Stimulated activated CD8-positive, alpha-beta memory T cell treated with anti-CD3 and anti-CD28 coated beads, Interleukin-15, amount 100 ng/mL, for 48 hours (primary cell): Measurements from ENCODE around the gene GNL1.
"Not testable (repeated sequence)": the region's sequence is repeated elsewhere in the genome, so short reads cannot be mapped to it uniquely, and the experiment has no call there.

Experiments used
- DNase-seq, 2 donors: peaks; one replicate each; pipeline ENCODE4 v3.0.0-alpha.2; 2020; ENCODE audit warnings: low read depth in 2 of 2

The GNL1 gene

DNA sequence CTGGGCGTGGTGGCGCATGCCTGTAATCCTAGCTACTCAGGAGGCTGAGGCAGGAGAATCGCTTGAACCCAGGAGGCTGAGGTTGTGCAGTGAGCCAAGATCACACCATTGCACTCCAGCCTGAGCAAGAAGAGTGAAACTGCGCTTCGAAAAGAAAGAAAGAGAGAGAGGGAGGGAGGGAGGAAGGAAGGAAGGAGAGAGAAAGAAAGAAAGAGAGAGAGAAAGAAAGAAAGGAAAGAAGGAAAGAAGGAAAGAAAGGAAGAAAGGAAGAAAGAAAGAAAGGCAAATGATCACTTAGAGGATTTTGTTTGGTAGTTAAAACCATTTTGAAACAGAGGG lies 59.1 kb downstream of the GNL1 start:
- DNase-seq = not testable (repeated sequence)

DNA sequence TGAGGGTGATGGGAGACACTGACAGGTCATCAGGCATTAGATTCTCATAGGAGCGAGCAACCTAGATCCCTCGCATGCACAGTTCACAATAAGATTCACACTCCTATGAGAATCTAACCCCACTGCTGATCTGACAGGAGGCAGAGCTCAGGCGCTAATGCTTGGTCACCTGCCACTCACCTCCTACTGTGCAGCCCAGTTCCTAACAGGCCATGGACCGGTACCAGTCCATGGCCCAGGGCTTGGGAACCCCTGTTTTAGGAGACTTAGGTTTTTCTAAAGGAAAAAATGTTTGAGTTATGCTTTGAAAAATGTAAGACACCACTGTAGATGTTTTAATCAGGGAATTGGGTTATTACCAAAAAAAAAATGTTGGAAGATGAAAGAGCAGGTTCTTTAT lies 60.3 kb downstream of the GNL1 start:
- DNase-seq = no peak

DNA sequence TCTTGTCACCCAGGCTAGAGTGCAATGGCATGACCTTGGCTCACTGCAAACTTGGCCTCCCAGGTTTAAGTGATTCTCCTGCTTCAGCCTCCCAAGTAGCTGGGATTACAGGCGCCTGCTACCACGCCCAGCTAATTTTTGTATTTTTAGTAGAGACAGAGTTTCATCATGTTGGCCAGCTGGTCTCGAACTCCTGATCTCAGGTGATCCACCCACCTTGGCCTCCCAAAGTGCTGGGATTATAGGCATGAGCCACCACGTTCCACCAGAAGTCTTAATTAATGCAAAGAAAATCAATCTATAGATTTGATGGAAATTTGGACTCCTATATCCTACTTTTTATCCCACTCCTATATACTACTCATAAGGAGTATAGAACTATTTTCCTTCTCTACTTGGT lies 61.2 kb downstream of the GNL1 start:
- DNase-seq = not testable (repeated sequence)

- no peak for DNase-seq
Measured at GRCh38 chr6:30494291-30494861, 61.9 kb downstream of the GNL1 start.

GRCh38 chr6:30493643-30494250 lies 62.5 kb downstream of the GNL1 start:
- peak in 1 of 2 donors; percentile 31 for DNase-seq

DNA sequence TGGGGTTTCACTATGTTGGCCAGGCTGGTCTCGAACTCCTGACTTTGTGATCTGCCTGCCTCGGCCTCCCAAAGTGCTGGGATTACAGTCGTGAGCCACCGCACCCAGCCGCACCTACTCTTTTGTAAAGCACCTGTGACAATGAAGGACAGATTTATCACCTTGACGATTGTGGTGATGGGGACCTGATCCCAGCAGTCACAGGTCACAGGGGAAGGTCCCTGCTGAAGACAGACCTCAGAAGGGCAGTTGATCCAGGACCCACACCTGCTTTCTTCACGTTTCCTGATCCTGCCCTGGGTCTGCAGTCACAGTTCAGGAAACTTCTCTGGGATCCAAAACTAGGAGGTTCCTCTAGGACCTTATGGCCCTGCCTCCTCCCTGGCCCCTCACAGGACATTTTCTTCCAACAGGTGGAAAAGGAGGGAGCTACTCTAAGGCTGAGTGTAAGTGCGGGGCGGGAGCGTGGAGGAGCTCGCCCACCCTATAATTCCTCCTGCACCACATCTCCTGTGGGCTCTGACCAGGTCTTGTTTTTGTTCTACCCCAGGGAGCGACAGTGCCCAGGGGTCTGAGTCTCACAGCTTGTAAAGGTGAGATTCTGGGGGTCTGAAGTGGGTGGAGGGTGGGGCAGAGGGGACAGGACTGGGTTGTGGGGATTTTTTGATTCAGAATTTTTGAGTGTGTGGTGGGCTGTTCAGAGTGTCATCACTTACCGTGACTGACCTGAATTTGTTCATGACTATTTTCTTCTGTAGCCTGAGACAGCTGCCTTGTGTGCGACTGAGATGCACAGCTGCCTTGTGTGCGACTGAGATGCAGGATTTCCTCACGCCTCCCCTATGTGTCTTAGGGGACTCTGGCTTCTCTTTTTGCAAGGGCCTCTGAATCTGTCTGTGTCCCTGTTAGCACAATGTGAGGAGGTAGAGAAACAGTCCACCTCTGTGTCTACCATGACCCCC lies 64.0 kb downstream of the GNL1 start:
- no peak for DNase-seq
